IMR-90 (cell line): ENCODE results near the gene SOX30. TPM values are rescaled to one million over a fixed set of nuclear protein-coding genes. Genes with fewer than 3 reads are reported as not detected.
A peak's percentile ranks its signal among the peaks of the same experiment; 100 is the strongest.

Source experiments
- ATAC-seq: fragments of 200-7000 bp; cut with Tn5 transposase; 2 replicates; pipeline ENCODE4 v1.9.1; 2020; ENCODE audit warnings: low read depth, mild to moderate bottlenecking, moderate library complexity
- BruUV-seq: library from RNA; stranded (reverse); fragments of 400-500 nt; replicated peaks from 2 replicates; lab custom pipeline; 2021; lab: Mats Ljungman, UMichigan
- CTCF ChIA-PET: fragments of 300-600 bp; formaldehyde crosslinking; extraction: SDS; loops from one replicate; lab custom pipeline; 2021; ENCODE audit warnings: antibody characterized with exemption; lab: Yijun Ruan, JAX
- POLR2A ChIA-PET: fragments of 300-600 bp; sonication (Branson Sonifier 250); formaldehyde crosslinking; loops from one replicate; lab custom pipeline; 2022; ENCODE audit warnings: antibody characterized with exemption; ENCODE audit not compliant: unreplicated experiment; lab: Charles Lee
- DNase-seq: peaks from one replicate; pipeline ENCODE4 v3.0.0; 2013
- H2AFZ ChIP-seq: replicated peaks from 2 replicates; pipeline ENCODE3; 2013; ENCODE audit warnings: low read length, mild to moderate bottlenecking; ENCODE audit not compliant: poor library complexity
- H2AK5ac ChIP-seq: 2 replicates; pipeline ENCODE4 v1.6.1; 2013; ENCODE audit warnings: low read depth, low read length, inconsistent platforms
- H2AK9ac ChIP-seq: replicated peaks from 2 replicates; pipeline ENCODE3; 2013; ENCODE audit warnings: mild to moderate bottlenecking, low read depth, low read length, moderate library complexity; ENCODE audit not compliant: poor library complexity
- H2BK120ac ChIP-seq: 2 replicates; pipeline ENCODE4 v1.6.1; 2013; ENCODE audit warnings: low read depth, low read length, inconsistent platforms
- H2BK15ac ChIP-seq: 3 replicates; pipeline ENCODE4 v1.6.1; 2013; ENCODE audit warnings: low read depth, low read length, inconsistent platforms
- H2BK20ac ChIP-seq: 2 replicates; pipeline ENCODE4 v1.6.1; 2013; ENCODE audit warnings: low read depth, mild to moderate bottlenecking, inconsistent platforms, low read length, moderate library complexity
- H2BK5ac ChIP-seq: 2 replicates; pipeline ENCODE4 v1.6.1; 2013; ENCODE audit warnings: mild to moderate bottlenecking, low read depth, low read length, inconsistent platforms; ENCODE audit not compliant: poor library complexity, severe bottlenecking
- H3K14ac ChIP-seq: replicated peaks from 2 replicates; pipeline ENCODE4 v1.6.1; 2013; ENCODE audit warnings: low read depth, low read length, inconsistent platforms
- H3K18ac ChIP-seq: 2 replicates; pipeline ENCODE4 v1.6.1; 2013; ENCODE audit warnings: low read depth, low read length, control low read depth
- H3K23ac ChIP-seq: 2 replicates; pipeline ENCODE4 v1.6.1; 2013; ENCODE audit warnings: low read depth, low read length, inconsistent platforms
- H3K27ac ChIP-seq: 2 replicates; pipeline ENCODE4 v1.5.1; 2013; ENCODE audit warnings: mild to moderate bottlenecking, control low read depth, low read length; ENCODE audit not compliant: insufficient read depth
- H3K27me3 ChIP-seq: 2 replicates; pipeline ENCODE4 v1.6.1; 2013; ENCODE audit warnings: low read length; ENCODE audit not compliant: control insufficient read depth, insufficient read depth
- H3K36me3 ChIP-seq: 2 replicates; pipeline ENCODE4 v1.6.1; 2013; ENCODE audit warnings: low read length, mixed read lengths; ENCODE audit not compliant: control insufficient read depth, insufficient read depth
- H3K4ac ChIP-seq: 2 replicates; pipeline ENCODE4 v1.6.1; 2013; ENCODE audit warnings: low read depth, low read length, inconsistent platforms
- H3K4me1 ChIP-seq: 2 replicates; pipeline ENCODE4 v1.6.1; 2013; ENCODE audit warnings: low read length, mixed read lengths; ENCODE audit not compliant: control insufficient read depth, insufficient read depth
- H3K4me2 ChIP-seq: 2 replicates; pipeline ENCODE4 v1.6.1; 2013; ENCODE audit warnings: low read depth, mild to moderate bottlenecking, control low read depth, low read length, moderate library complexity
- H3K4me3 ChIP-seq: 2 replicates; pipeline ENCODE4 v1.5.1; 2013; ENCODE audit warnings: low read depth, mild to moderate bottlenecking, control low read depth, low read length, moderate library complexity; ENCODE audit not compliant: insufficient read depth
- H3K56ac ChIP-seq: 2 replicates; pipeline ENCODE4 v1.6.1; 2013; ENCODE audit warnings: low read length, inconsistent platforms; ENCODE audit not compliant: insufficient read depth; ENCODE audit errors: extremely low read depth
- H3K79me1 ChIP-seq, 2 experiments: 2 replicates each; pipeline ENCODE4 v1.6.1; 2013; ENCODE audit warnings: low read length in 2 of 2, inconsistent platforms in 1 of 2, low read depth in 1 of 2
- H3K9ac ChIP-seq: 2 replicates; pipeline ENCODE4 v1.6.1; 2013; ENCODE audit warnings: low read depth, low read length, control low read depth
- H3K9me1 ChIP-seq: 2 replicates; pipeline ENCODE4 v1.6.1; 2013; ENCODE audit warnings: low read length, inconsistent platforms; ENCODE audit not compliant: insufficient read depth
- H3K9me3 ChIP-seq: 2 replicates; pipeline ENCODE4 v1.6.1; 2013; ENCODE audit warnings: low read length; ENCODE audit not compliant: control insufficient read depth, insufficient read depth
- H4K20me1 ChIP-seq: 2 replicates; pipeline ENCODE4 v1.6.1; 2013; ENCODE audit warnings: low read length, inconsistent platforms; ENCODE audit not compliant: insufficient read depth
- H4K5ac ChIP-seq: 2 replicates; pipeline ENCODE4 v1.6.1; 2013; ENCODE audit warnings: mild to moderate bottlenecking, low read depth, low read length, control low read depth
- H4K8ac ChIP-seq, 2 experiments: 2 replicates each; pipeline ENCODE4 v1.6.1; 2013; ENCODE audit warnings: low read depth in 2 of 2, low read length in 2 of 2, control low read depth in 1 of 2, inconsistent platforms in 1 of 2
- H4K91ac ChIP-seq: 2 replicates; pipeline ENCODE4 v1.6.1; 2013; ENCODE audit warnings: low read depth, low read length, inconsistent platforms; ENCODE audit not compliant: insufficient read depth
- BHLHE40 ChIP-seq: fragments of 150-350 bp; IDR thresholded peaks from 2 replicates; pipeline ENCODE4 v1.6.1; 2016; ENCODE audit warnings: mild to moderate bottlenecking, low read depth, low read length
- CEBPB ChIP-seq: IDR thresholded peaks from 2 replicates; pipeline ENCODE4 v1.6.1; 2012; ENCODE audit warnings: low read depth, low read length, improper control_type of control experiment
- CHD1 ChIP-seq: IDR thresholded peaks from 2 replicates; pipeline ENCODE4 v1.6.1; 2012; ENCODE audit warnings: low read depth, low read length, improper control_type of control experiment
- CTCF ChIP-seq: conservative IDR thresholded peaks from 2 replicates; pipeline ENCODE4 v1.5.1; 2012; ENCODE audit warnings: mild to moderate bottlenecking, low read depth, low read length, improper control_type of control experiment
- ELK1 ChIP-seq: fragments of 150-350 bp; IDR thresholded peaks from 2 replicates; pipeline ENCODE4 v1.6.1; 2016; ENCODE audit warnings: low read depth, mild to moderate bottlenecking, low read length, moderate library complexity, borderline replicate concordance
- FOS ChIP-seq: fragments of 150-350 bp; IDR thresholded peaks from 2 replicates; pipeline ENCODE4 v1.6.1; 2016; ENCODE audit warnings: low read depth, low read length
- MAFK ChIP-seq: IDR thresholded peaks from 2 replicates; pipeline ENCODE4 v1.6.1; 2012; ENCODE audit warnings: low read depth, low read length, improper control_type of control experiment
- MAZ ChIP-seq: IDR thresholded peaks from 2 replicates; pipeline ENCODE4 v1.6.1; 2012; ENCODE audit warnings: low read depth, mild to moderate bottlenecking, low read length, improper control_type of control experiment, moderate library complexity, borderline replicate concordance
- NFE2L2 ChIP-seq: fragments of 150-350 bp; IDR thresholded peaks from 2 replicates; pipeline ENCODE4 v1.6.1; 2016; ENCODE audit warnings: low read depth, mild to moderate bottlenecking, low read length
- POLR2A ChIP-seq: IDR thresholded peaks from 2 replicates; pipeline ENCODE4 v1.6.1; 2012; ENCODE audit warnings: mild to moderate bottlenecking, low read depth, low read length
- RAD21 ChIP-seq: IDR thresholded peaks from 2 replicates; pipeline ENCODE4 v1.6.1; 2012; ENCODE audit warnings: low read length, improper control_type of control experiment
- RCOR1 ChIP-seq: IDR thresholded peaks from 2 replicates; pipeline ENCODE4 v1.6.1; 2012; ENCODE audit warnings: mild to moderate bottlenecking, low read length, improper control_type of control experiment; ENCODE audit not compliant: insufficient replicate concordance
- RFX5 ChIP-seq: IDR thresholded peaks from 2 replicates; pipeline ENCODE4 v1.8.0; 2012; ENCODE audit warnings: low read depth, mild to moderate bottlenecking, low read length, moderate library complexity
- SMC3 ChIP-seq: fragments of 150-350 bp; IDR thresholded peaks from 2 replicates; pipeline ENCODE4 v1.6.1; 2016; ENCODE audit warnings: low read depth, mild to moderate bottlenecking, antibody characterized with exemption, low read length, moderate library complexity
- USF2 ChIP-seq: fragments of 150-350 bp; IDR thresholded peaks from 2 replicates; pipeline ENCODE4 v1.6.1; 2017; ENCODE audit warnings: mild to moderate bottlenecking, antibody characterized with exemption, low read length, low read depth
- WGBS, 2 experiments: methylation state at CpG; one replicate each; pipeline versions ENCODE4 v1.1.5 to v1.1.7; 2013; ENCODE audit warnings: missing lambda C conversion rate in 2 of 2; ENCODE audit not compliant: insufficient read length in 1 of 2; ENCODE audit errors: extremely low coverage in 2 of 2; 5-methylcytosine and 5-hydroxymethylcytosine counted together
- dilution Hi-C: fragments of 300-500 bp; cut with HindIII; formaldehyde crosslinking; loops from one replicate; pipeline ENCODE4 v1.14.3; 2018; ENCODE audit warnings: low sequenced_read_pairs; ENCODE audit not compliant: unreplicated experiment
- in situ Hi-C: fragments of 300-500 bp; cut with MboI; formaldehyde crosslinking; loops from 3 replicates; pipeline ENCODE4 v1.14.3; 2019; ENCODE audit warnings: low sequenced_read_pairs, inconsistent platforms, mixed read lengths
- intact Hi-C: fragments of 100-400 bp; cut with micrococcal nuclease; formaldehyde crosslinking; loops from 2 replicates; pipeline ENCODE4 v1.10.0; 2022
- polyA plus RNA-seq, 3 experiments: library from polyadenylated mRNA; depleted of rRNA; stranded (reverse); fragments of >200 nt; gene quantifications; 2 replicates each; pipeline ENCODE4 v1.2.3, GENCODE V29; 2012; ENCODE audit warnings: low replicate concordance in 1 of 3
- total RNA-seq: library from RNA; depleted of rRNA; stranded (reverse); fragments of >200 nt; gene quantifications from 2 replicates; pipeline ENCODE4 v1.2.3, GENCODE V29; 2012

The SOX30 gene
- total and polyA plus RNA-seq, 2 of the 4 experiments (the other 2 are of a cell fraction): not detected

GRCh38 chr5:157613385-157614245 is 38.6 kb downstream of the SOX30 start:
- no peaks in the 10 kb centered on the region for H3K36me3 ChIP-seq
- no TSS peak for BruUV-seq
- POLR2A ChIA-PET: no interaction called here
- intact Hi-C loops (no loop called here), in situ Hi-C loops (no loop called here), dilution Hi-C loops (no loop called here)
- CTCF ChIA-PET: interaction anchor here (1.0 kb wide), 1 partner anchor 31 kb away, joined by 6 read pairs; no protein-coding TSS in a partner anchor
- H4K8ac ChIP-seq: no peak overlapping the region
- H3K56ac ChIP-seq: no peak overlapping the region
- H2BK5ac ChIP-seq: no peak overlapping the region
- H2AK9ac ChIP-seq: no peak overlapping the region
- H3K79me1 ChIP-seq: no peaks in the 10 kb centered on the region
- H2BK120ac ChIP-seq: no peak overlapping the region
- H2BK20ac ChIP-seq: no peak overlapping the region
- H3K4me3 ChIP-seq: no peak overlapping the region
- no peak overlapping the region for H4K91ac ChIP-seq
- no peak overlapping the region for H3K27ac ChIP-seq
- no peak overlapping the region for H3K4ac ChIP-seq
- ATAC-seq (no peak), DNase-seq (no peak)
- no peaks in the 10 kb centered on the region for H3K9me3 ChIP-seq
- H3K23ac ChIP-seq: no peak overlapping the region
- peaks cover 6% of the 10 kb centered on the region for H3K9me1 ChIP-seq
- H2AK5ac ChIP-seq: peak overlapping the region; percentile 4; the same call in 1 of the 2 replicates
- WGBS, 2 experiments: 100% methylated on average over 2 of the region's 11 CpGs; no CpG with 5 or more reads in 1 of the 2 experiments
- no peaks in the 10 kb centered on the region for H3K27me3 ChIP-seq
- no peak overlapping the region for H3K14ac ChIP-seq
- H3K4me2 ChIP-seq: no peak overlapping the region
- H2BK15ac ChIP-seq: no peak overlapping the region
- no peak overlapping the region for H2AFZ ChIP-seq
- no peak overlapping the region for H4K5ac ChIP-seq
- H3K18ac ChIP-seq: no peak overlapping the region; the same call in 1 of the 2 replicates
- H4K20me1 ChIP-seq: no peaks in the 10 kb centered on the region
- peaks cover 6% of the 10 kb centered on the region for H3K4me1 ChIP-seq
- no peak overlapping the region for H3K9ac ChIP-seq
- TF ChIP-seq POLR2A: no peak
- TF ChIP-seq USF2: no peak
- no peak for TF ChIP-seq RFX5
- no peak for TF ChIP-seq SMC3
- TF ChIP-seq CTCF: no peak
- TF ChIP-seq MAZ: no peak
- TF ChIP-seq MAFK: no peak
- TF ChIP-seq CHD1: no peak
- TF ChIP-seq RAD21: no peak
- no peak for TF ChIP-seq ELK1
- TF ChIP-seq FOS: no peak
- no peak for TF ChIP-seq NFE2L2
- TF ChIP-seq RCOR1: no peak
- no peak for TF ChIP-seq CEBPB
- no peak for TF ChIP-seq BHLHE40
